HG03066 (cell line): ENCODE measurements around the gene GNB1L.

Experiments
- ATAC-seq: cut with Tn5 transposase; IDR thresholded peaks from one replicate; pipeline ENCODE4 v1.9.1; 2021; ENCODE audit warnings: low read depth; ENCODE audit not compliant: unreplicated experiment

GNB1L gene

GRCh38 chr22:19740586-19740985 lies 114.1 kb downstream of the GNB1L start:
- ATAC-seq, result no peak

GRCh38 chr22:19739911-19740449 lies 114.7 kb downstream of the GNB1L start:
- no peak for ATAC-seq

- ATAC-seq, result no peak
Measured at GRCh38 chr22:19739448-19739895, 115.2 kb downstream of the GNB1L start.

- ATAC-seq, result no peak
Measured at GRCh38 chr22:19738664-19739447, 115.8 kb downstream of the GNB1L start.

GRCh38 chr22:19737846-19738663 lies 116.6 kb downstream of the GNB1L start:
- no peak for ATAC-seq

GRCh38 chr22:19735665-19736510 lies 118.8 kb downstream of the GNB1L start:
- no peak for ATAC-seq

- ATAC-seq, result no peak
Measured at GRCh38 chr22:19734837-19735382, 119.8 kb downstream of the GNB1L start.

GRCh38 chr22:19734163-19734562 lies 120.5 kb downstream of the GNB1L start:
- ATAC-seq, result no peak

GRCh38 chr22:19733755-19734154 lies 120.9 kb downstream of the GNB1L start:
- no peak for ATAC-seq
